HG03064 (cell line): ENCODE data around the gene ZNF165.
"Not testable (repeated sequence)": the region's sequence is repeated elsewhere in the genome, so short reads cannot be mapped to it uniquely, and the experiment has no call there.

ENCODE experiments used
- ATAC-seq: cut with Tn5 transposase; IDR thresholded peaks from one replicate; pipeline ENCODE4 v1.9.1; 2021; ENCODE audit warnings: low read depth; ENCODE audit not compliant: unreplicated experiment

Gene ZNF165

DNA sequence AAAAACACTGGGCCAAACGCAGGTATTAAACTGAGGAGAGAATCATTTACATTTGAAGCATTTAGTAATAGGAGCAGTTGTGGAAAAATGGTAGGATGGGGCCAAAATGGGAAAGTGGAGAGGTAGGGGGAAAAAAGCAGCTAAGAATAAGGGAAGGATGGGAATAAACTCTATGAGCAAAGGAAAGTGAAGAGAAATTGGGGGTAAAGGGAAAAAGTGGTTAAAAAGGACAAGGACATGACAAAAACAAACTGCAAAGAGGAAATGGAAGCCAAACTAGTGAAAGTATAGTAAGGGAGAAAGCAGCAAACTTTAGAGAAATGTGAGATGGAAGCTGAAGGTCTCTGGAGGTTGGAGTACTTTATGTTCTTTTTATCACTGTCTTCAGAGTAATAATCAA, 37.8 kb downstream of the ZNF165 start:
- ATAC-seq, result no peak

DNA sequence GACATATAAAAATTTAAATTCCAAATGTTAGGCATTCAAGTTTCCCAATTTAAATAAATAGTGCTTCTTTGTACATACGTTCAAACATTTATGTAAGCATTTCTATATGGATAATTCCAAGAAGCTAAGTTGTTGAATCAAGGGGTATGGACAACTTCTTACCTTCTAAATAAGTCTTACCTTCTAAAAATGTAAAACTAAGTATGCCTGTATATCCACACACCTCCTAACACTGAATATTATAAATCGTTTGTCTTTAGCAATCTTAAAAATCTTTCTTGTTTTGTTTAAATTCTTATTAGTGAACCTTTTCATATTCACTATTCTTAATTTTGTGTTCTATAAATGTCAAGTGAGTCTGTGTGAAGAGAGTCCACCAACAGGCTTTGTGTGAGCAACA, 41.5 kb downstream of the ZNF165 start:
- no peak for ATAC-seq

DNA sequence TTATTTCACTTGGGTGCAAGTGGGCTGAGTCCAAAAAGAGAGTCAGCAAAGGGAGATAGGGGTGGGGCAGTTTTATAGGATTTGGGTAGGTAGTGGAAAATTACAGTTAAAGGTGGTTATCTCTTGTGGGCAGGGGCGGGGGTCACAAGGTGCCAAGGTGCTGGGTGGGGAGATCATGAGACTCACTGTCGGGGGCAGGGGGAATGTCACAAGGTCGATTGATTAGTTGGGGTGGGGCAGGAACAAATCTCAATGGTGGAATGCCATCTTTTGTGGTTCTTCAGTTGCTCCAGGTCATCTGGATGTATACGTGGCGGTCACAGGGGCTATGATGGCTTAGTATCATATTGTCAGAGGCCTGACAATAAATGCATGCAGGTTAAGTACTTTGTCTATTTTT, 41.9 kb downstream of the ZNF165 start:
- ATAC-seq, result not testable (repeated sequence)

DNA sequence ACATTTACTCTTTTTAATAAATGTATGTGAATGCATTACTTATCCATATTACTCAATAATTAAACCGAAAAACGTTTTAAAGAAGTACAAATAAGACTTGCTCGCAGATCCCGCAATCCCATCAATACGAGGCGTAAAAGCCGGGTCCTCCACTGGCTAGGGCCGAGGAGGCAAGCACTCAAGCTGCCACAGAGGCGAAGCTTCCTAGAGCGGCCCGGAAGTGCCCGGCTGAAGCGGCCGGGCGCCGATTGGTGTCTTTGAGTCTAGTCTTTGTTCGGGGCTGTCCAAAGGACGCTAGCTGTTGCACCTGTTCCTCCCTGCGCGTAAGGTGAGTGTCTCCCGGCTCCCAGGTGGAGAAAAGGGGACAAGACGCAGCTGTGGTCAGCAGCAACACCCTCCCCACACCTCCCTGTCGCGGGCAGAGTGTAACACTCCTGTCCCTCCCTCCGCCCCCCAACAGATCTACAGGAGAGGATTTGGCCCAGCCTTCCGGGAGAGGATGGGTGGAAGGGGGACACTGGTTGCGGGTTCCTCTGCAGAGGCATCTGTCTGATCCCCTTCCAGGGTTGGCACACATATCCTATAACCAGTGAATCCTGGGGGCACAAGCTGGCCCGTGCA, 44.1 kb downstream of the ZNF165 start, which contains the start of gene ZSCAN16:
ZSCAN16 (plus strand) TSS at position 260 of the 621 bp plus-strand sequence. CDS start 835 bp downstream, outside the sequence.
- ATAC-seq, result peak; percentile 96

- peak; percentile 10 for ATAC-seq
Measured at GRCh38 chr6:28124971-28125353, 44.6 kb downstream of the ZNF165 start.

DNA sequence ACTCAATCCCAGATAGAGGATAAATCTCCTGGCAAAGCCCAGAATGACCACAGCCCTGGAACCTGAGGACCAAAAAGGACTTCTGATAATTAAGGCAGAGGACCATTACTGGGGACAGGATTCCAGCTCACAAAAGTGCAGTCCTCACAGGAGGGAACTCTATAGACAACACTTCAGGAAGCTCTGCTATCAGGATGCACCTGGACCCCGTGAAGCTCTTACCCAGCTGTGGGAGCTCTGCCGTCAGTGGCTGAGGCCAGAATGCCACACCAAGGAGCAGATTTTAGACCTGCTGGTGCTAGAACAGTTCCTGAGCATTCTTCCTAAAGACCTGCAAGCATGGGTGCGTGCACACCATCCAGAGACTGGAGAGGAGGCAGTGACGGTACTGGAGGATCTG, 45.0 kb downstream of the ZNF165 start:
- no peak for ATAC-seq

DNA sequence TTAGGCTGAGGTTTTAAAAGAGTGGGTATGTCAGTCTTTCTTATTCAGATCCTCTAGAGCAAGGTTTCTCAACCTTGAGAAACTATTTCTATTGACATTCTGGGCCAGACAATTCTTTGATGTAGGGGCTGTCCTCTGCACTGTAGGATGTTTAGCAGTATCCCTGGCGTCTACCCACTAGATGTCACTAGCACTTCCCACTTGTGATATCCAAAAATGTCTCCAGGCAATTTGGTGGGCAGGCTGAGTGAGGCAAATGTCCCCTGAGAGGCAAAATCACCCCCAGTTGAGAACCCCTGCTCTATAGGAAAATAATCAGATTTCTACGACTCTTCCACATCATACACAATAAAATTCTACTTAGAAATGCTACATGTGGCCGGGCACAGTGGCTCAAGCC, 53.6 kb downstream of the ZNF165 start:
- no peak for ATAC-seq

DNA sequence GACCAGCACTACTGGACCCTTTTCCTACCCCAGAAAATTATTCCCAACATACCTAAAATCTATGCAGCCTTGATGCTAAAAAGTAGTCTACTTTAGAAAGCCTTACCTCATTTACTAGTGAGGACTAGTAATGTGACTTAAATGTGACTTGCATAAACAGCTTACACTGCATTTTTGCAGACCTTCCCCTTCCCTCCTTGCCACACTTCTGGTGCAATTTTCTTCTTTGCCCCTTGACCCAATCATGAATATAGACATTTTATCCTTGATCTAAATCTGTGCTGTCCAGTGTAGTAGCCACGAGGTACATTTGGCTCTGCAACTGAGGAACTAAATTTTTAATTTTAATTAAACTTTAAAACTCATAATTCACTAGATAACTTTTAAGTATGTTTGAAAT, 54.3 kb downstream of the ZNF165 start:
- ATAC-seq, result no peak

GRCh38 chr6:28135393-28135792, 55.0 kb downstream of the ZNF165 start:
- ATAC-seq, result no peak

DNA sequence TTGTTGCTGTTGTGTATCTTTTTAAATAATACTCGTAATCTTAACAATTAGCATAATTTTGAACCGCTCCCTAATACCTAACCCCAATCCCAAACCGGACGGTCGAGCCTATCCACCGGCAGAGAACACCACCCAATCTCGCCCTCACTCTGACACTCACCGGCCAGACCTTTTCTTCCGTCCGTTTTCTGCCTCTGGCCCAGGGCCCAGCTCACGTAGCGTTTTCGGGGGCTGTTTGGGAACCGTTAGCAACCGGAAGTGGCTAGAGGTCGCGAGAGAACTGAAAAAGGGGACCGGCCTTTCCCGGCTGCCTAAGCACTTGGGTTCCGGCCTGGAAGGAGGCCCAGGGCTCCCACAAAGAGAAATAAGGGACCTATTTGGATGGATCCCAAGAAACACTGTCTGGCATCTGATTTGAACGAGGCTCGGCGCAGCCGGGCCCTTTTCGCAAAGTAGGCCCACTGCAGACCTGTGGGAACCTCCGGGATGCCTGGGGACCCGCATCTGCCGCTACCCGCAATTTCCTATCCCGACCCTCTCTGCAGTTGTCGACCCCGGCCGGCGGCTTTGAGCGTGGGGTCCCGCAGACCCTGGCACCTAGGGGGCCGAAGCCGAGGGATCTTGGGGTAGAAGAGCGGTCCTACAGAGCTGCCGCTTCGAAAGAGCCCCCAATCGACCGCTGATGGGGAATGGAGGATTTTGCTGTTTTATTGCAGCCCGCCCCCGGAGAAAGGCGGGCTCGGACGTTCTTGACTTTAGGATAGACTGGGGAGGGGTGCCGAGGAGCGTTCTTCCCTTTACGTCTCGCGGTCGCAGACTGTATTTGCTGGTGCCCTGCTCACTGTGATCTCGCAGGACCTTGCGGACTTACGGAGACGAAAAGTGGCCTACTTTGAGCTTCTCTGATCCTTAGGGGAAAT, 56.5 kb downstream of the ZNF165 start:
- peak; percentile 59 for ATAC-seq

- ATAC-seq, result peak; percentile 33
Measured at GRCh38 chr6:28137505-28137981, 57.2 kb downstream of the ZNF165 start.
